Measurements from ENCODE around the gene VCX3B. TPM values are rescaled to one million over a fixed set of nuclear protein-coding genes. Genes with fewer than 3 reads are reported as not detected.
"Not testable (repeated sequence)": the region's sequence is repeated elsewhere in the genome, so short reads cannot be mapped to it uniquely, and the experiment has no call there.

Gene VCX3B
- total RNA-seq (under 1 TPM in 1 of 2 donors, not detected in 1; 0.08 TPM), polyA plus RNA-seq (not detected)

DNA sequence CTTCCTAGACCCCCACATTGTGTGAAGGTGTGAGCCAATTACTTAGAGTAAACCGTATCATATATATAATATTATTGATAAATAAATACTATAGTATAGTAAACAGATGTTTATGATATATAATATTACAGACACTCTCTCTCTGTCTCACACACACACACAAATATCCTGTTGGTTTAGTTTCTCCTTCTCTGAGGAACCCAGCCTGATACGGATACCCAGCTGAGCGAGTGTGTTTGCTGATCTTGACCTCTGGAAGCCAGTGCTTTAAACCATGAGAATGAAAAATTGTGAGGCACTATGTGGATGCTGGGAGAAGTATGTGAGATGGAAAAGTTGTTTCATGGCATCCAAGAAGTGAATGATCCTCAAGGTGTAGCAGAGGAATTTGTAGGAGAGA lies at the start of gene VCX3B:
VCX3B (plus strand) TSS at position 301 of the 400 bp plus-strand sequence. CDS start 621 bp downstream, outside the sequence.
- H3K27ac ChIP-seq (ENCODE audit: low read depth in 1 of 2, low read length in 2 of 2); H3K4me3 ChIP-seq (ENCODE audit: low read depth in 1 of 3, low read length in 3 of 3); H3K9me3 ChIP-seq (ENCODE audit: control insufficient read depth in 4 of 4, low read length in 3 of 4); H3K27me3 ChIP-seq (ENCODE audit: control insufficient read depth in 4 of 4, insufficient read depth in 4 of 4, low read length in 3 of 4); H3K4me1 ChIP-seq (ENCODE audit: control insufficient read depth in 4 of 4, insufficient read depth in 4 of 4, low read length in 3 of 4); H3K9ac ChIP-seq (ENCODE audit: low read depth in 1 of 2, low read length in 2 of 2); H3K36me3 ChIP-seq (ENCODE audit: control insufficient read depth in 4 of 4, insufficient read depth in 3 of 4, low read depth in 1 of 4, low read length in 3 of 4); DNase-seq (ENCODE audit: low spot score): not testable (repeated sequence)
- 67% methylated on average over 3 of the region's 3 CpGs for WGBS

GRCh38 chrX:8418301-8418700 lies 46.3 kb upstream of the VCX3B start:
- no peaks in the 10 kb centered on the region for H3K4me1 ChIP-seq (ENCODE audit: control insufficient read depth in 4 of 4, insufficient read depth in 4 of 4, low read length in 3 of 4)
- DNase-seq (ENCODE audit: low spot score), result no peak
- 91% methylated on average over 4 of the region's 4 CpGs for WGBS
- H3K36me3 ChIP-seq (ENCODE audit: control insufficient read depth in 4 of 4, insufficient read depth in 3 of 4, low read depth in 1 of 4, low read length in 3 of 4), result no peaks in the 10 kb centered on the region
- H3K4me3 ChIP-seq (ENCODE audit: low read depth in 1 of 3, low read length in 3 of 3), result no peak overlapping the region
- TF ChIP-seq MAX (IDR thresholded peaks at IDR 0.05), result no peak
- no peak for TF ChIP-seq SP1 (IDR thresholded peaks at IDR 0.05)
- TF ChIP-seq FOXA2 (IDR thresholded peaks at IDR 0.05), result no peak
- TF ChIP-seq GABPA (IDR thresholded peaks at IDR 0.05 in 1 of 2, conservative IDR thresholded peaks at IDR 0.05 in 1 of 2), result no peak
- no peak for TF ChIP-seq ZBTB33 (IDR thresholded peaks at IDR 0.05)
- H3K27me3 ChIP-seq (ENCODE audit: control insufficient read depth in 4 of 4, insufficient read depth in 4 of 4, low read length in 3 of 4), result no peaks in the 10 kb centered on the region
- H3K9me3 ChIP-seq (ENCODE audit: control insufficient read depth in 4 of 4, low read length in 3 of 4), result no peaks in the 10 kb centered on the region
- no peak overlapping the region for H3K9ac ChIP-seq (ENCODE audit: low read depth in 1 of 2, low read length in 2 of 2)
- no peak overlapping the region for H3K27ac ChIP-seq (ENCODE audit: low read depth in 1 of 2, low read length in 2 of 2)

GRCh38 chrX:8424912-8425311 lies 39.7 kb upstream of the VCX3B start:
- Histone ChIP-seq H3K4me1 (ENCODE audit: control insufficient read depth in 4 of 4, insufficient read depth in 4 of 4, low read length in 3 of 4) (no peaks in the 10 kb centered on the region), H3K27ac (ENCODE audit: low read depth in 1 of 2, low read length in 2 of 2) (no peak overlapping the region), H3K36me3 (ENCODE audit: control insufficient read depth in 4 of 4, insufficient read depth in 3 of 4, low read depth in 1 of 4, low read length in 3 of 4) (no peaks in the 10 kb centered on the region), H3K9me3 (ENCODE audit: control insufficient read depth in 4 of 4, low read length in 3 of 4) (no peaks in the 10 kb centered on the region), H3K4me3 (ENCODE audit: low read depth in 1 of 3, low read length in 3 of 3) (no peak overlapping the region), H3K27me3 (ENCODE audit: control insufficient read depth in 4 of 4, insufficient read depth in 4 of 4, low read length in 3 of 4) (no peaks in the 10 kb centered on the region), H3K9ac (ENCODE audit: low read depth in 1 of 2, low read length in 2 of 2) (no peak overlapping the region)
- DNase-seq (ENCODE audit: low spot score), result no peak
- TF ChIP-seq ZBTB33 (IDR thresholded peaks at IDR 0.05), result no peak
- no peak for TF ChIP-seq CTCF (IDR thresholded peaks at IDR 0.05; ENCODE audit: low read depth, low read length, missing input control)
- TF ChIP-seq, protein P1, sequence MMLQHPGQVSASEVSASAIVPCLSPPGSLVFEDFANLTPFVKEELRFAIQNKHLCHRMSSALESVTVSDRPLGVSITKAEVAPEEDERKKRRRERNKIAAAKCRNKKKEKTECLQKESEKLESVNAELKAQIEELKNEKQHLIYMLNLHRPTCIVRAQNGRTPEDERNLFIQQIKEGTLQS (IDR thresholded peaks at IDR 0.05), result no peak
- TF ChIP-seq RAD21 (IDR thresholded peaks at IDR 0.05), result no peak
- TF ChIP-seq MAX (IDR thresholded peaks at IDR 0.05), result no peak
- no peak for TF ChIP-seq HNF4A (conservative IDR thresholded peaks at IDR 0.05)
- 82% methylated on average over 1 of the region's 1 CpG for WGBS
